IMR-90 (cell line): ENCODE results near the gene ROCK2. TPM values are rescaled to one million over a fixed set of nuclear protein-coding genes. Genes with fewer than 3 reads are reported as not detected.

Source experiments
- ATAC-seq: fragments of 200-7000 bp; cut with Tn5 transposase; 2 replicates; pipeline ENCODE4 v1.9.1; 2020; ENCODE audit warnings: low read depth, mild to moderate bottlenecking, moderate library complexity
- BruUV-seq: library from RNA; stranded (reverse); fragments of 400-500 nt; replicated peaks from 2 replicates; lab custom pipeline; 2021; lab: Mats Ljungman, UMichigan
- CTCF ChIA-PET: fragments of 300-600 bp; formaldehyde crosslinking; extraction: SDS; loops from one replicate; lab custom pipeline; 2021; ENCODE audit warnings: antibody characterized with exemption; lab: Yijun Ruan, JAX
- POLR2A ChIA-PET: fragments of 300-600 bp; sonication (Branson Sonifier 250); formaldehyde crosslinking; loops from one replicate; lab custom pipeline; 2022; ENCODE audit warnings: antibody characterized with exemption; ENCODE audit not compliant: unreplicated experiment; lab: Charles Lee
- DNase-seq: peaks from one replicate; pipeline ENCODE4 v3.0.0; 2013
- H2AFZ ChIP-seq: replicated peaks from 2 replicates; pipeline ENCODE3; 2013; ENCODE audit warnings: low read length, mild to moderate bottlenecking; ENCODE audit not compliant: poor library complexity
- H2AK5ac ChIP-seq: 2 replicates; pipeline ENCODE4 v1.6.1; 2013; ENCODE audit warnings: low read depth, low read length, inconsistent platforms
- H2AK9ac ChIP-seq: replicated peaks from 2 replicates; pipeline ENCODE3; 2013; ENCODE audit warnings: mild to moderate bottlenecking, low read depth, low read length, moderate library complexity; ENCODE audit not compliant: poor library complexity
- H2BK120ac ChIP-seq: 2 replicates; pipeline ENCODE4 v1.6.1; 2013; ENCODE audit warnings: low read depth, low read length, inconsistent platforms
- H2BK15ac ChIP-seq: 3 replicates; pipeline ENCODE4 v1.6.1; 2013; ENCODE audit warnings: low read depth, low read length, inconsistent platforms
- H2BK20ac ChIP-seq: 2 replicates; pipeline ENCODE4 v1.6.1; 2013; ENCODE audit warnings: low read depth, mild to moderate bottlenecking, inconsistent platforms, low read length, moderate library complexity
- H2BK5ac ChIP-seq: 2 replicates; pipeline ENCODE4 v1.6.1; 2013; ENCODE audit warnings: mild to moderate bottlenecking, low read depth, low read length, inconsistent platforms; ENCODE audit not compliant: poor library complexity, severe bottlenecking
- H3K14ac ChIP-seq: replicated peaks from 2 replicates; pipeline ENCODE4 v1.6.1; 2013; ENCODE audit warnings: low read depth, low read length, inconsistent platforms
- H3K18ac ChIP-seq: 2 replicates; pipeline ENCODE4 v1.6.1; 2013; ENCODE audit warnings: low read depth, low read length, control low read depth
- H3K23ac ChIP-seq: 2 replicates; pipeline ENCODE4 v1.6.1; 2013; ENCODE audit warnings: low read depth, low read length, inconsistent platforms
- H3K27ac ChIP-seq: 2 replicates; pipeline ENCODE4 v1.5.1; 2013; ENCODE audit warnings: mild to moderate bottlenecking, control low read depth, low read length; ENCODE audit not compliant: insufficient read depth
- H3K27me3 ChIP-seq: 2 replicates; pipeline ENCODE4 v1.6.1; 2013; ENCODE audit warnings: low read length; ENCODE audit not compliant: control insufficient read depth, insufficient read depth
- H3K36me3 ChIP-seq: 2 replicates; pipeline ENCODE4 v1.6.1; 2013; ENCODE audit warnings: low read length, mixed read lengths; ENCODE audit not compliant: control insufficient read depth, insufficient read depth
- H3K4ac ChIP-seq: 2 replicates; pipeline ENCODE4 v1.6.1; 2013; ENCODE audit warnings: low read depth, low read length, inconsistent platforms
- H3K4me1 ChIP-seq: 2 replicates; pipeline ENCODE4 v1.6.1; 2013; ENCODE audit warnings: low read length, mixed read lengths; ENCODE audit not compliant: control insufficient read depth, insufficient read depth
- H3K4me2 ChIP-seq: 2 replicates; pipeline ENCODE4 v1.6.1; 2013; ENCODE audit warnings: low read depth, mild to moderate bottlenecking, control low read depth, low read length, moderate library complexity
- H3K4me3 ChIP-seq: 2 replicates; pipeline ENCODE4 v1.5.1; 2013; ENCODE audit warnings: low read depth, mild to moderate bottlenecking, control low read depth, low read length, moderate library complexity; ENCODE audit not compliant: insufficient read depth
- H3K56ac ChIP-seq: 2 replicates; pipeline ENCODE4 v1.6.1; 2013; ENCODE audit warnings: low read length, inconsistent platforms; ENCODE audit not compliant: insufficient read depth; ENCODE audit errors: extremely low read depth
- H3K79me1 ChIP-seq, 2 experiments: 2 replicates each; pipeline ENCODE4 v1.6.1; 2013; ENCODE audit warnings: low read length in 2 of 2, inconsistent platforms in 1 of 2, low read depth in 1 of 2
- H3K9ac ChIP-seq: 2 replicates; pipeline ENCODE4 v1.6.1; 2013; ENCODE audit warnings: low read depth, low read length, control low read depth
- H3K9me1 ChIP-seq: 2 replicates; pipeline ENCODE4 v1.6.1; 2013; ENCODE audit warnings: low read length, inconsistent platforms; ENCODE audit not compliant: insufficient read depth
- H3K9me3 ChIP-seq: 2 replicates; pipeline ENCODE4 v1.6.1; 2013; ENCODE audit warnings: low read length; ENCODE audit not compliant: control insufficient read depth, insufficient read depth
- H4K20me1 ChIP-seq: 2 replicates; pipeline ENCODE4 v1.6.1; 2013; ENCODE audit warnings: low read length, inconsistent platforms; ENCODE audit not compliant: insufficient read depth
- H4K5ac ChIP-seq: 2 replicates; pipeline ENCODE4 v1.6.1; 2013; ENCODE audit warnings: mild to moderate bottlenecking, low read depth, low read length, control low read depth
- H4K8ac ChIP-seq, 2 experiments: 2 replicates each; pipeline ENCODE4 v1.6.1; 2013; ENCODE audit warnings: low read depth in 2 of 2, low read length in 2 of 2, control low read depth in 1 of 2, inconsistent platforms in 1 of 2
- H4K91ac ChIP-seq: 2 replicates; pipeline ENCODE4 v1.6.1; 2013; ENCODE audit warnings: low read depth, low read length, inconsistent platforms; ENCODE audit not compliant: insufficient read depth
- CEBPB ChIP-seq: IDR thresholded peaks from 2 replicates; pipeline ENCODE4 v1.6.1; 2012; ENCODE audit warnings: low read depth, low read length, improper control_type of control experiment
- MAZ ChIP-seq: IDR thresholded peaks from 2 replicates; pipeline ENCODE4 v1.6.1; 2012; ENCODE audit warnings: low read depth, mild to moderate bottlenecking, low read length, improper control_type of control experiment, moderate library complexity, borderline replicate concordance
- NFE2L2 ChIP-seq: fragments of 150-350 bp; IDR thresholded peaks from 2 replicates; pipeline ENCODE4 v1.6.1; 2016; ENCODE audit warnings: low read depth, mild to moderate bottlenecking, low read length
- WGBS, 2 experiments: methylation state at CpG; one replicate each; pipeline versions ENCODE4 v1.1.5 to v1.1.7; 2013; ENCODE audit warnings: missing lambda C conversion rate in 2 of 2; ENCODE audit not compliant: insufficient read length in 1 of 2; ENCODE audit errors: extremely low coverage in 2 of 2; 5-methylcytosine and 5-hydroxymethylcytosine counted together
- dilution Hi-C: fragments of 300-500 bp; cut with HindIII; formaldehyde crosslinking; loops from one replicate; pipeline ENCODE4 v1.14.3; 2018; ENCODE audit warnings: low sequenced_read_pairs; ENCODE audit not compliant: unreplicated experiment
- in situ Hi-C: fragments of 300-500 bp; cut with MboI; formaldehyde crosslinking; loops from 3 replicates; pipeline ENCODE4 v1.14.3; 2019; ENCODE audit warnings: low sequenced_read_pairs, inconsistent platforms, mixed read lengths
- intact Hi-C: fragments of 100-400 bp; cut with micrococcal nuclease; formaldehyde crosslinking; loops from 2 replicates; pipeline ENCODE4 v1.10.0; 2022
- polyA plus RNA-seq, 3 experiments: library from polyadenylated mRNA; depleted of rRNA; stranded (reverse); fragments of >200 nt; gene quantifications; 2 replicates each; pipeline ENCODE4 v1.2.3, GENCODE V29; 2012; ENCODE audit warnings: low replicate concordance in 1 of 3
- total RNA-seq: library from RNA; depleted of rRNA; stranded (reverse); fragments of >200 nt; gene quantifications from 2 replicates; pipeline ENCODE4 v1.2.3, GENCODE V29; 2012

Gene ROCK2
- total and polyA plus RNA-seq, 2 of the 4 experiments (the other 2 are of a cell fraction): 9.0 to 28.3 TPM

GRCh38 chr2:11321847-11322246 lies 22.6 kb downstream of the ROCK2 start:
- BruUV-seq: no TSS peak
- Histone ChIP-seq H2AK9ac (no peak overlapping the region), H2BK20ac (no peak overlapping the region), H3K9me3 (no peaks in the 10 kb centered on the region), H2BK5ac (no peak overlapping the region), H3K79me1 (peaks cover 11 to 68% of the 10 kb centered on the region in 2 experiments), H3K4ac (no peak overlapping the region), H4K91ac (no peak overlapping the region), H3K56ac (no peak overlapping the region; the same call in 1 of the 2 replicates), H3K9me1 (peaks cover 10% of the 10 kb centered on the region), H3K9ac (no peak overlapping the region), H2BK15ac (no peak overlapping the region), H3K4me1 (peaks cover 2% of the 10 kb centered on the region; the same call in 1 of the 2 replicates), H3K36me3 (no peaks in the 10 kb centered on the region), H2AFZ (no peak overlapping the region), H4K8ac (no peak overlapping the region), H2BK120ac (no peak overlapping the region), H3K27me3 (no peaks in the 10 kb centered on the region), H3K14ac (no peak overlapping the region), H3K23ac (no peak overlapping the region), H2AK5ac (no peak overlapping the region), H3K27ac (no peak overlapping the region), H4K5ac (no peak overlapping the region), H3K18ac (no peak overlapping the region), H3K4me2 (no peak overlapping the region), H4K20me1 (peaks cover 75% of the 10 kb centered on the region), H3K4me3 (no peak overlapping the region)
- ATAC-seq (no peak), DNase-seq (no peak)
- intact Hi-C loops: no loop called here
- TF ChIP-seq CEBPB: no peak
- no peak for TF ChIP-seq NFE2L2
- TF ChIP-seq MAZ: no peak
- dilution Hi-C loops: no loop called here
- in situ Hi-C loops: no loop called here
- ChIA-PET POLR2A (no interaction called here), CTCF (no interaction called here)
- no CpG with 5 or more reads among the region's 3 CpGs for WGBS, 2 experiments
